ENCODE measurements around the gene SS18.

The SS18 gene

GRCh38 chr18:25992566-25992965, 97.8 kb downstream of the SS18 start:
- no peak for DNase-seq

GRCh38 chr18:25990473-25990872, 99.9 kb downstream of the SS18 start:
- no peak for DNase-seq

- no peak for DNase-seq
These were observed 104.6 kb downstream of the SS18 start for GRCh38 chr18:25985707-25986394.

GRCh38 chr18:25983730-25984129, 106.7 kb downstream of the SS18 start:
- DNase-seq: no peak

GRCh38 chr18:25982961-25983360, 107.5 kb downstream of the SS18 start:
- no peak for DNase-seq

- DNase-seq: no peak
These were observed 108.3 kb downstream of the SS18 start for GRCh38 chr18:25982153-25982552.

GRCh38 chr18:25979369-25980040, 110.9 kb downstream of the SS18 start:
- no peak for DNase-seq

GRCh38 chr18:25976554-25976953, 113.9 kb downstream of the SS18 start:
- DNase-seq: no peak

GRCh38 chr18:25974630-25975077, 115.8 kb downstream of the SS18 start:
- no peak for DNase-seq

Data from retina (tissue), 1 donor.